MCF 10A (cell line): ENCODE results near the gene STK11IP. TPM values are rescaled to one million over a fixed set of nuclear protein-coding genes. Genes with fewer than 3 reads are reported as not detected.

Experiments used
- BruUV-seq: library from RNA; stranded (reverse); fragments of 400-500 nt; replicated peaks from 2 replicates; lab custom pipeline; 2021; lab: Mats Ljungman, UMichigan
- CTCF ChIA-PET: fragments of 300-600 bp; sonication (Branson Sonifier 250); formaldehyde crosslinking; extraction: SDS; loops from one replicate; lab custom pipeline; 2021; ENCODE audit warnings: antibody characterized with exemption, inconsistent platforms; lab: Yijun Ruan, JAX
- POLR2A ChIA-PET: fragments of 300-600, 350-650 bp; sonication (Branson Sonifier 250); formaldehyde crosslinking; extraction: SDS; loops from one replicate; lab custom pipeline; 2020; ENCODE audit warnings: antibody characterized with exemption, inconsistent platforms; lab: Yijun Ruan, JAX
- DNase-seq: peaks from one replicate; pipeline ENCODE4 v3.0.0-alpha.2; 2018; ENCODE audit not compliant: unreplicated experiment
- H3K27ac Mint-ChIP-seq: one replicate; pipeline ENCODE4 v1.8.0; 2022; ENCODE audit warnings: mild to moderate bottlenecking, low read depth, mixed read lengths; ENCODE audit not compliant: unreplicated experiment
- H3K27me3 Mint-ChIP-seq: one replicate; pipeline ENCODE4 v1.8.0; 2022; ENCODE audit warnings: mixed read lengths; ENCODE audit not compliant: insufficient read depth, unreplicated experiment
- H3K36me3 Mint-ChIP-seq: one replicate; pipeline ENCODE4 v1.8.0; 2022; ENCODE audit warnings: mild to moderate bottlenecking, moderate library complexity, mixed read lengths; ENCODE audit not compliant: insufficient read depth, unreplicated experiment
- H3K4me1 Mint-ChIP-seq: one replicate; pipeline ENCODE4 v1.8.0; 2022; ENCODE audit warnings: mixed read lengths; ENCODE audit not compliant: insufficient read depth, unreplicated experiment
- H3K4me3 Mint-ChIP-seq: one replicate; pipeline ENCODE4 v1.8.0; 2022; ENCODE audit warnings: mild to moderate bottlenecking, moderate library complexity, mixed read lengths; ENCODE audit not compliant: unreplicated experiment
- H3K9me3 Mint-ChIP-seq: one replicate; pipeline ENCODE4 v1.8.0; 2022; ENCODE audit warnings: mixed read lengths; ENCODE audit not compliant: unreplicated experiment
- intact Hi-C: fragments of 100-400 bp; cut with micrococcal nuclease; formaldehyde crosslinking; loops from 2 replicates; pipeline ENCODE4 v1.14.1; 2022
- total RNA-seq: library from RNA; stranded (reverse); gene quantifications from 2 replicates; pipeline ENCODE4 v1.2.3, GENCODE V29; 2022
- TF ChIP-seq, protein P1 (sequence below): fragments of 200-600 bp; IDR thresholded peaks from one replicate; pipeline ENCODE4 v1.8.0; 2022; ENCODE audit warnings: antibody characterized with exemption, mild to moderate bottlenecking; ENCODE audit not compliant: unreplicated experiment

The STK11IP gene
- total RNA-seq, 1 experiment from 2014 or later = 26.5 TPM

GRCh38 chr2:219636941-219637841 lies 39.5 kb downstream of the STK11IP start:
- intact Hi-C loops = no loop called here
- POLR2A ChIA-PET = interaction anchor here (1.0 kb wide), 1 partner anchor 52 kb away, joined by 3 read pairs; no protein-coding TSS in a partner anchor
- DNase-seq = no peak
- Mint-ChIP-seq H3K36me3 (peaks cover 5% of the 10 kb centered on the region), H3K27me3 (no peaks in the 10 kb centered on the region), H3K4me1 (no peaks in the 10 kb centered on the region), H3K9me3 (no peaks in the 10 kb centered on the region), H3K4me3 (no peak overlapping the region), H3K27ac (no peak overlapping the region)
- BruUV-seq = no TSS peak
- TF ChIP-seq, protein P1, sequence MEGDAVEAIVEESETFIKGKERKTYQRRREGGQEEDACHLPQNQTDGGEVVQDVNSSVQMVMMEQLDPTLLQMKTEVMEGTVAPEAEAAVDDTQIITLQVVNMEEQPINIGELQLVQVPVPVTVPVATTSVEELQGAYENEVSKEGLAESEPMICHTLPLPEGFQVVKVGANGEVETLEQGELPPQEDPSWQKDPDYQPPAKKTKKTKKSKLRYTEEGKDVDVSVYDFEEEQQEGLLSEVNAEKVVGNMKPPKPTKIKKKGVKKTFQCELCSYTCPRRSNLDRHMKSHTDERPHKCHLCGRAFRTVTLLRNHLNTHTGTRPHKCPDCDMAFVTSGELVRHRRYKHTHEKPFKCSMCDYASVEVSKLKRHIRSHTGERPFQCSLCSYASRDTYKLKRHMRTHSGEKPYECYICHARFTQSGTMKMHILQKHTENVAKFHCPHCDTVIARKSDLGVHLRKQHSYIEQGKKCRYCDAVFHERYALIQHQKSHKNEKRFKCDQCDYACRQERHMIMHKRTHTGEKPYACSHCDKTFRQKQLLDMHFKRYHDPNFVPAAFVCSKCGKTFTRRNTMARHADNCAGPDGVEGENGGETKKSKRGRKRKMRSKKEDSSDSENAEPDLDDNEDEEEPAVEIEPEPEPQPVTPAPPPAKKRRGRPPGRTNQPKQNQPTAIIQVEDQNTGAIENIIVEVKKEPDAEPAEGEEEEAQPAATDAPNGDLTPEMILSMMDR = no peak
- CTCF ChIA-PET = interaction anchor here (0.8 to 12.6 kb wide), 4 partner anchors 8 to 96 kb away, joined by 3 to 220 read pairs (median 5); no protein-coding TSS in a partner anchor

GRCh38 chr2:219637842-219638185 lies 40.2 kb downstream of the STK11IP start:
- Mint-ChIP-seq H3K9me3 (no peaks in the 10 kb centered on the region), H3K27me3 (no peaks in the 10 kb centered on the region), H3K4me1 (no peaks in the 10 kb centered on the region), H3K36me3 (no peaks in the 10 kb centered on the region), H3K4me3 (no peak overlapping the region), H3K27ac (no peak overlapping the region)
- no TSS peak for BruUV-seq
- ChIA-PET CTCF (interaction anchor here (1.8 to 12.6 kb wide), 3 partner anchors 49 to 97 kb away, joined by 6 to 220 read pairs (median 11); no protein-coding TSS in a partner anchor), POLR2A (interaction anchor here (1.0 kb wide), 2 partner anchors 51 to 250 kb away, joined by 3 to 4 read pairs; partner anchors contain the start of gene DNPEP)
- DNase-seq = no peak
- intact Hi-C loops = no loop called here
- TF ChIP-seq, protein P1 = no peak

- POLR2A ChIA-PET = interaction anchor here (1.0 kb wide), 2 partner anchors 51 to 251 kb away, joined by 3 to 4 read pairs; partner anchors contain the start of gene DNPEP
- CTCF ChIA-PET = interaction anchor here (0.5 to 12.6 kb wide), 7 partner anchors 48 to 1100 kb away, joined by 3 to 220 read pairs (median 4); partner anchors contain the start of gene CHPF
Observed at GRCh38 chr2:219638217-219638947, 40.7 kb downstream of the STK11IP start.

More at GRCh38 chr2:219638217-219638947, 40.7 kb downstream of the STK11IP start:
- BruUV-seq = no TSS peak
- peak; percentile 39 for DNase-seq
- TF ChIP-seq, protein P1 = peak; percentile 22
- no peaks in the 10 kb centered on the region for H3K36me3 Mint-ChIP-seq
- no peaks in the 10 kb centered on the region for H3K4me1 Mint-ChIP-seq
- H3K9me3 Mint-ChIP-seq = no peaks in the 10 kb centered on the region
- no peak overlapping the region for H3K27ac Mint-ChIP-seq
- H3K27me3 Mint-ChIP-seq = no peaks in the 10 kb centered on the region
- H3K4me3 Mint-ChIP-seq = no peak overlapping the region
- intact Hi-C loops = no loop called here
